Adipose tissue (tissue), 3 donors: ENCODE data around the gene GALNT9. TPM values are rescaled to one million over a fixed set of nuclear protein-coding genes. Genes with fewer than 3 reads are reported as not detected.

Source experiments
- H3K27ac ChIP-seq: one replicate; pipeline ENCODE4 v1.5.1; 2013; ENCODE audit warnings: low read depth, low read length
- WGBS, 3 donors: extraction: QIAGEN DNeasy Blood & Tissue Kit; methylation state at CpG; one replicate each; pipeline ENCODE4 v1.1.7; 2013; 5-methylcytosine and 5-hydroxymethylcytosine counted together
- polyA plus RNA-seq, 3 donors: library from polyadenylated mRNA; stranded (reverse); fragments of 200-250 nt; gene quantifications; one replicate each; pipeline ENCODE4 v1.2.3, GENCODE V29; 2013
- donor health status: healthy with polysubstance abuse.
- donor health status: Bipolar disorder and iron deficiency.
- donor health status: healthy.

The GALNT9 gene
- polyA plus RNA-seq, 3 donors: 0.03 to 1.1 (median 1.0) TPM

- WGBS, 3 donors: 84 to 92% (median 86%) methylated on average over 25 of the region's 25 CpGs
- H3K27ac ChIP-seq: no peak overlapping the region
These were observed 64.2 kb downstream of the GALNT9 start for GRCh38 chr12:132265056-132265800.

GRCh38 chr12:132264086-132265010 lies 65.0 kb downstream of the GALNT9 start:
- no peak overlapping the region for H3K27ac ChIP-seq
- WGBS, 3 donors: 77 to 86% (median 85%) methylated on average over 49 of the region's 49 CpGs

GRCh38 chr12:132263451-132264049 lies 65.8 kb downstream of the GALNT9 start:
- no peak overlapping the region for H3K27ac ChIP-seq
- 57 to 68% (median 64%) methylated on average over 19 of the region's 19 CpGs for WGBS, 3 donors

GRCh38 chr12:132263061-132263360 lies 66.4 kb downstream of the GALNT9 start:
- H3K27ac ChIP-seq: no peak overlapping the region
- 72 to 80% (median 74%) methylated on average over 8 of the region's 8 CpGs for WGBS, 3 donors

GRCh38 chr12:132262256-132263060 lies 66.9 kb downstream of the GALNT9 start:
- no peak overlapping the region for H3K27ac ChIP-seq
- WGBS, 3 donors: 80 to 85% (median 85%) methylated on average over 40 of the region's 40 CpGs

GRCh38 chr12:132261328-132262138 lies 67.9 kb downstream of the GALNT9 start:
- no peak overlapping the region for H3K27ac ChIP-seq
- 67 to 77% (median 70%) methylated on average over 13 of the region's 13 CpGs for WGBS, 3 donors

GRCh38 chr12:132260721-132261120 lies 68.7 kb downstream of the GALNT9 start:
- WGBS, 3 donors: 84 to 92% (median 89%) methylated on average over 29 of the region's 29 CpGs
- no peak overlapping the region for H3K27ac ChIP-seq

- WGBS, 3 donors: 65 to 68% (median 67%) methylated on average over 22 to 25 of the region's 25 CpGs
- H3K27ac ChIP-seq: no peak overlapping the region
These were observed 69.3 kb downstream of the GALNT9 start for GRCh38 chr12:132259872-132260695.

- WGBS, 3 donors: 40 to 66% (median 63%) methylated on average over 15 of the region's 15 CpGs
- no peak overlapping the region for H3K27ac ChIP-seq
These were observed 70.0 kb downstream of the GALNT9 start for GRCh38 chr12:132259364-132259871.

GRCh38 chr12:132258543-132258942 lies 70.8 kb downstream of the GALNT9 start:
- H3K27ac ChIP-seq: no peak overlapping the region
- 80 to 94% (median 85%) methylated on average over 15 to 17 of the region's 17 CpGs for WGBS, 3 donors

GRCh38 chr12:132257955-132258490 lies 71.4 kb downstream of the GALNT9 start:
- H3K27ac ChIP-seq: no peak overlapping the region
- WGBS, 3 donors: 83 to 92% (median 91%) methylated on average over 17 of the region's 17 CpGs

- no peak overlapping the region for H3K27ac ChIP-seq
These were observed 72.0 kb downstream of the GALNT9 start for GRCh38 chr12:132257206-132257954.

GRCh38 chr12:132256646-132257045 lies 72.7 kb downstream of the GALNT9 start:
- 67 to 80% (median 74%) methylated on average over 8 of the region's 9 CpGs for WGBS, 3 donors

More at GRCh38 chr12:132257206-132257954, 72.0 kb downstream of the GALNT9 start:
- 80 to 87% (median 86%) methylated on average over 45 to 56 of the region's 56 CpGs for WGBS, 3 donors

GRCh38 chr12:132255642-132256041 lies 73.7 kb downstream of the GALNT9 start:
- no peak overlapping the region for H3K27ac ChIP-seq
- 75 to 84% (median 80%) methylated on average over 20 of the region's 20 CpGs for WGBS, 3 donors

More at GRCh38 chr12:132256646-132257045, 72.7 kb downstream of the GALNT9 start:
- no peak overlapping the region for H3K27ac ChIP-seq

- 71 to 79% (median 78%) methylated on average over 18 of the region's 18 CpGs for WGBS, 3 donors
- H3K27ac ChIP-seq: no peak overlapping the region
These were observed 75.5 kb downstream of the GALNT9 start for GRCh38 chr12:132253698-132254480.
